Activated CD4-positive, alpha-beta T cell treated with anti-CD3 and anti-CD28 coated beads, Interleukin-2, amount 10 ng/mL, durations not matched to agents 7 days and 5 days (primary cell): ENCODE results near the gene ZNF766. TPM values are rescaled to one million over a fixed set of nuclear protein-coding genes. Genes with fewer than 3 reads are reported as not detected.
A peak's percentile ranks its signal among the peaks of the same experiment; 100 is the strongest.
"Not testable (repeated sequence)": the region's sequence is repeated elsewhere in the genome, so short reads cannot be mapped to it uniquely, and the experiment has no call there.

Experiments used
- CTCF ChIA-PET: fragments of 350-600 bp; sonication (Branson Sonifier 250); formaldehyde crosslinking; loops from one replicate; lab custom pipeline; 2021; ENCODE audit warnings: antibody characterized with exemption; lab: Charles Lee
- POLR2A ChIA-PET: fragments of 350-600 bp; sonication (Branson Sonifier 250); formaldehyde crosslinking; loops from one replicate; lab custom pipeline; 2021; ENCODE audit warnings: antibody characterized with exemption; lab: Charles Lee
- DNase-seq: peaks from one replicate; pipeline ENCODE4 v3.0.0-alpha.2; 2020
- H3K27ac Mint-ChIP-seq: one replicate; pipeline ENCODE4 v1.8.0; 2021; ENCODE audit warnings: mild to moderate bottlenecking, moderate library complexity, mixed read lengths
- H3K27me3 Mint-ChIP-seq: one replicate; pipeline ENCODE4 v1.8.0; 2021; ENCODE audit warnings: mixed read lengths
- H3K36me3 Mint-ChIP-seq: one replicate; pipeline ENCODE4 v1.8.0; 2021; ENCODE audit warnings: low read depth, mixed read lengths
- H3K4me1 Mint-ChIP-seq: one replicate; pipeline ENCODE4 v1.8.0; 2021; ENCODE audit warnings: mixed read lengths
- H3K4me3 Mint-ChIP-seq: one replicate; pipeline ENCODE4 v1.8.0; 2021; ENCODE audit warnings: mild to moderate bottlenecking, moderate library complexity, mixed read lengths
- H3K9me3 Mint-ChIP-seq: one replicate; pipeline ENCODE4 v1.8.0; 2021; ENCODE audit warnings: mixed read lengths
- total RNA-seq, 2 experiments: library from RNA; stranded (reverse); gene quantifications; one replicate each; pipeline ENCODE4 v1.2.3, GENCODE V29; 2021

ZNF766 gene
- total RNA-seq, 2 experiments from 2014 or later, result 23.3 to 24.0 TPM

- H3K27ac Mint-ChIP-seq, H3K4me3 Mint-ChIP-seq, CTCF ChIA-PET, H3K27me3 Mint-ChIP-seq, DNase-seq, POLR2A ChIA-PET: not testable (repeated sequence)
- Mint-ChIP-seq H3K4me1 (peaks cover 12% of the 10 kb centered on the region), H3K36me3 (peaks cover 70% of the 10 kb centered on the region), H3K9me3 (peaks cover 36% of the 10 kb centered on the region)
Observed at GRCh38 chr19:52292946-52293345, 23.6 kb downstream of the ZNF766 start.

- peaks cover 38% of the 10 kb centered on the region for H3K9me3 Mint-ChIP-seq
- peaks cover 18% of the 10 kb centered on the region for H3K4me1 Mint-ChIP-seq
- ChIA-PET CTCF (no interaction called here), POLR2A (no interaction called here)
- peak overlapping the region; percentile 80 for H3K4me3 Mint-ChIP-seq
- no peaks in the 10 kb centered on the region for H3K27me3 Mint-ChIP-seq
- DNase-seq, result no peak
- peaks cover 74% of the 10 kb centered on the region for H3K36me3 Mint-ChIP-seq
- peak overlapping the region; percentile 82 for H3K27ac Mint-ChIP-seq
Observed at GRCh38 chr19:52296400-52296772, 27.0 kb downstream of the ZNF766 start.

- ChIA-PET POLR2A (no interaction called here), CTCF (no interaction called here)
- Mint-ChIP-seq H3K36me3 (peaks cover 74% of the 10 kb centered on the region), H3K4me3 (peak within 1 kb of the TSS; percentile 93), H3K4me1 (peaks cover 18% of the 10 kb centered on the region), H3K9me3 (peaks cover 42% of the 10 kb centered on the region), H3K27me3 (no peaks in the 10 kb centered on the region), H3K27ac (peak within 1 kb of the TSS; percentile 98)
- peak; percentile 90 for DNase-seq
Observed at GRCh38 chr19:52296773-52297600, 27.6 kb downstream of the ZNF766 start, which contains the start of gene ZNF480. TSS of gene ZNF480 (plus strand) at chr19:52297169. CDS start at chr19:52300413, 3,244 bp downstream.

GRCh38 chr19:52297601-52298364 is 28.4 kb downstream of the ZNF766 start:
- peaks cover 44% of the 10 kb centered on the region for H3K9me3 Mint-ChIP-seq
- no peak for DNase-seq
- H3K36me3 Mint-ChIP-seq, result peaks cover 77% of the 10 kb centered on the region
- peak overlapping the region; percentile 93 for H3K4me3 Mint-ChIP-seq
- peaks cover 18% of the 10 kb centered on the region for H3K4me1 Mint-ChIP-seq
- POLR2A ChIA-PET, result no interaction called here
- no peaks in the 10 kb centered on the region for H3K27me3 Mint-ChIP-seq
- CTCF ChIA-PET, result no interaction called here
- peak overlapping the region; percentile 98 for H3K27ac Mint-ChIP-seq

GRCh38 chr19:52307275-52307674 is 37.9 kb downstream of the ZNF766 start:
- H3K9me3 Mint-ChIP-seq, result peaks cover 59% of the 10 kb centered on the region
- DNase-seq, result peak; percentile 8
- H3K4me1 Mint-ChIP-seq, result no peaks in the 10 kb centered on the region
- H3K27ac Mint-ChIP-seq, result no peak overlapping the region
- POLR2A ChIA-PET, result no interaction called here
- no peak overlapping the region for H3K4me3 Mint-ChIP-seq
- peaks cover 86% of the 10 kb centered on the region for H3K36me3 Mint-ChIP-seq
- H3K27me3 Mint-ChIP-seq, result no peaks in the 10 kb centered on the region
- CTCF ChIA-PET, result interaction anchor here (0.6 kb wide), 1 partner anchor 123 kb away, joined by 3 read pairs; no protein-coding TSS in a partner anchor

- ChIA-PET CTCF (no interaction called here), POLR2A (no interaction called here)
Observed at GRCh38 chr19:52322429-52322828, 53.0 kb downstream of the ZNF766 start.

GRCh38 chr19:52331757-52332156 is 62.4 kb downstream of the ZNF766 start:
- ChIA-PET CTCF (no interaction called here), POLR2A (no interaction called here)
- Mint-ChIP-seq H3K27me3 (no peaks in the 10 kb centered on the region), H3K4me3 (no peak overlapping the region), H3K9me3 (peaks cover 53% of the 10 kb centered on the region), H3K4me1 (peaks cover 7% of the 10 kb centered on the region), H3K27ac (no peak overlapping the region), H3K36me3 (peaks cover 23% of the 10 kb centered on the region)
- no peak for DNase-seq

More at GRCh38 chr19:52322429-52322828, 53.0 kb downstream of the ZNF766 start:
- no peak for DNase-seq
- no peaks in the 10 kb centered on the region for H3K27me3 Mint-ChIP-seq
- peaks cover 72% of the 10 kb centered on the region for H3K36me3 Mint-ChIP-seq
- H3K4me3 Mint-ChIP-seq, result no peak overlapping the region
- H3K9me3 Mint-ChIP-seq, result peaks cover 76% of the 10 kb centered on the region
- no peak overlapping the region for H3K27ac Mint-ChIP-seq
- H3K4me1 Mint-ChIP-seq, result no peaks in the 10 kb centered on the region

GRCh38 chr19:52335768-52336116 is 66.4 kb downstream of the ZNF766 start:
- Mint-ChIP-seq H3K27me3 (no peaks in the 10 kb centered on the region), H3K27ac (peak overlapping the region; percentile 99), H3K4me1 (peaks cover 15% of the 10 kb centered on the region), H3K4me3 (peak overlapping the region; percentile 92), H3K9me3 (peaks cover 60% of the 10 kb centered on the region), H3K36me3 (peaks cover 38% of the 10 kb centered on the region)
- POLR2A ChIA-PET, result no interaction called here
- DNase-seq, result no peak
- CTCF ChIA-PET, result no interaction called here

- H3K27ac Mint-ChIP-seq, result peak within 1 kb of the TSS; percentile 99
- H3K36me3 Mint-ChIP-seq, result peaks cover 40% of the 10 kb centered on the region
- no peaks in the 10 kb centered on the region for H3K27me3 Mint-ChIP-seq
- CTCF ChIA-PET, result no interaction called here
- DNase-seq, result peak; percentile 91
- H3K4me1 Mint-ChIP-seq, result peaks cover 15% of the 10 kb centered on the region
- POLR2A ChIA-PET, result no interaction called here
- H3K4me3 Mint-ChIP-seq, result peak within 1 kb of the TSS; percentile 92
- H3K9me3 Mint-ChIP-seq, result peaks cover 56% of the 10 kb centered on the region
Observed at GRCh38 chr19:52336117-52336790, 66.9 kb downstream of the ZNF766 start, which contains the start of gene ZNF610. TSS of gene ZNF610 (plus strand) at chr19:52336243. CDS start at chr19:52349173, 12,930 bp downstream.

GRCh38 chr19:52336791-52337381 is 67.5 kb downstream of the ZNF766 start:
- Mint-ChIP-seq H3K9me3 (peaks cover 52% of the 10 kb centered on the region), H3K27me3 (no peaks in the 10 kb centered on the region), H3K4me3 (peak overlapping the region; percentile 92), H3K27ac (peak overlapping the region; percentile 99), H3K36me3 (peaks cover 38% of the 10 kb centered on the region), H3K4me1 (peaks cover 15% of the 10 kb centered on the region)
- DNase-seq, result no peak
- POLR2A ChIA-PET, result no interaction called here
- CTCF ChIA-PET, result no interaction called here

- CTCF ChIA-PET, POLR2A ChIA-PET, DNase-seq, H3K27ac Mint-ChIP-seq, H3K27me3 Mint-ChIP-seq, H3K4me3 Mint-ChIP-seq: not testable (repeated sequence)
- Mint-ChIP-seq H3K36me3 (peaks cover 30% of the 10 kb centered on the region), H3K4me1 (peaks cover 15% of the 10 kb centered on the region), H3K9me3 (peaks cover 36% of the 10 kb centered on the region)
Observed at GRCh38 chr19:52339022-52339421, 69.6 kb downstream of the ZNF766 start.

- Mint-ChIP-seq H3K4me3 (no peak overlapping the region), H3K4me1 (no peaks in the 10 kb centered on the region), H3K27ac (no peak overlapping the region), H3K27me3 (no peaks in the 10 kb centered on the region), H3K36me3 (peaks cover 10% of the 10 kb centered on the region), H3K9me3 (peaks cover 30% of the 10 kb centered on the region)
- peak; percentile 57 for DNase-seq
- POLR2A ChIA-PET, result no interaction called here
- CTCF ChIA-PET, result no interaction called here
Observed at GRCh38 chr19:52343548-52343947, 74.2 kb downstream of the ZNF766 start.
